ENCODE data around the gene PPFIA4.

The PPFIA4 gene

DNA sequence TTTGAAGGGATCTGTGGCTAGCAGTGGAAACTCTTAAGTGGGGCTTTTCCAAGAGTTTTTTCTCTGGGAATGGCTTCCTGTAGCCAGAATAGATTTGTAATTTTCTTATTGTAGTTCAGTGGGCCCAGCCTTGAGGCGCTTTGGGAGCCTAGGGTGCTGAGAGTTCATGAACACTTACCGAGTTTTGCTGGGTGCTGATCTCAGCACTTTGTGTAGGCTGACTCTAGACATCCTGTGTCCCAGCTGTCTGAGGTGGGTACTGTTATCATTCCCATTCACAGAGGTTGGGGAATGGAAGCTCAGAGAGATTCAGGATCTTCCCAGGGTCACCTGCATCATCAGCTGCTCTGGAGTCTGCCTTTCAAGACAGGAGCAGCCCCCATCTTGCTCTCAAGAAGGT is 7.0 kb downstream of the PPFIA4 start:
- Mint-ChIP-seq H3K36me3 (no peaks in the 10 kb centered on the region), H3K9me3 (ENCODE audit: low read depth) (no peaks in the 10 kb centered on the region), H3K4me1 (ENCODE audit: low read depth) (no peaks in the 10 kb centered on the region), H3K27ac (no peak overlapping the region), H3K27me3 (peaks cover 2% of the 10 kb centered on the region), H3K4me3 (no peak overlapping the region)

DNA sequence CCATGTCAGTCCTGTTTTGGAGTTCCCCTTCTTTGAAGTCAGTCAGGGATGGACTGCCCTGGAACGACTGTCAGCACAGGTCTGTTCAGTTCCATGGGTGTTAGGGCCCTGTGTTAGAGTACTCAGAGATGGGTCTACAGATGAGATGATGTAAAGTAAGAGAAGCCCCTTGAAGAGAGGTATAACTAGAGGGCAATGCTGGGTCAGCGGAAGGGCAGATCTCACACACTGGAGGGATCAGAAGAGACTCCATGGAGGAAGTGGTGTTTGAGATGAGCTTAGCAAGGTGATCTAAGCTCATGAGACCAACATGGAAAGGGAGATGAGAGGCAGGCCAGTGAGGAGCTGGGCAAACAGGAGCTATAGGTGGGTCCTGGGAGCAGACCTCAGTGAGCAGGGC is 7.6 kb downstream of the PPFIA4 start:
- no peaks in the 10 kb centered on the region for H3K36me3 Mint-ChIP-seq
- H3K27me3 Mint-ChIP-seq: no peaks in the 10 kb centered on the region
- no peaks in the 10 kb centered on the region for H3K4me1 Mint-ChIP-seq (ENCODE audit: low read depth)
- no peak overlapping the region for H3K27ac Mint-ChIP-seq
- H3K9me3 Mint-ChIP-seq (ENCODE audit: low read depth): no peaks in the 10 kb centered on the region
- H3K4me3 Mint-ChIP-seq: no peak overlapping the region

- H3K9me3 Mint-ChIP-seq (ENCODE audit: low read depth): no peaks in the 10 kb centered on the region
- peaks cover 4% of the 10 kb centered on the region for H3K27me3 Mint-ChIP-seq
- no peaks in the 10 kb centered on the region for H3K36me3 Mint-ChIP-seq
- no peaks in the 10 kb centered on the region for H3K4me1 Mint-ChIP-seq (ENCODE audit: low read depth)
- H3K4me3 Mint-ChIP-seq: no peak overlapping the region
- H3K27ac Mint-ChIP-seq: no peak overlapping the region
Observed at GRCh38 chr1:203034422-203035110, 8.3 kb downstream of the PPFIA4 start.

DNA sequence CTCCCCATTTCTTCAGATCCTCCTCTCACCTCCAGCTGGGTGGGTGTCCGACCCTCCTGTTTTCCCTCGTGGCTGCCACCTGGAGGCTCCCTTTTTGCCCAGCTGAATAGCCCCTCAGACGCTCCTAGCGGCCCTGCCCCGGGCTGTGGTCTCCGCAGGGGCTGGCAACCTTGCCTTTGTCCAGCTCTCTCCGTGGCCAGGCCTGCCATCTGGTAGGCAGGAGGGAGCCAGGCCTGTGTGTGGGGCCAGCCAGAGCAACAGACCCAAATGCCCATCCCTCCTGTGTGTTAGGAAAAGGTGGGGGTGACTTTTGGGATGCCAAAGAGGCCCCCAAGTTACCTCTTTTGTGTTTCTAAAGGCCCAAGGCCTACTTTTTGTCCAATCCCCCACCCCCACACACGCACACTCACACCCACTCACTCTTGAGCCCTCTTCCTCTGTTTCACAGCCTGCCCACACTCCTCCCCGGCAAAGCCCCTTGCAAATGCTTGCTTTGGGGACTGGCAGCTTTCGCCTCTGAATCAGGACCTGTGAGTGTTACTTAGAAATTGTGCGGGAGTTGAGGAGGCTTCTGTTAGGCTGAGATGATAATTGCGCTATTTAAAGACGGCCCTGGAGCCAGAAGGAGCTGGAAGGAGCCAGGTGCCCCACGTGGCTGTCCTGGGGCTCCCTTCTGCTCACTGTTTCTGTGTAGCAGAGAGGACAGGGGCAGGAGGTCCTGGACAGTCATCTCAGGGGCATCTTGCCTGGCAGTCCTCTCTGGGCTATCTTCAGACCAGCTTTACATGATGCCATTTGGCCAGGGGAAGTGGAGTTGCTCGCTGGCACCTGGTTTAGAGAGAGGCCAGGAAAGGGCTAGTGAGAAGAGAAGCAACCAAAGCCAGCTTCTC is 9.1 kb downstream of the PPFIA4 start:
- no peaks in the 10 kb centered on the region for H3K36me3 Mint-ChIP-seq
- H3K27me3 Mint-ChIP-seq: peaks cover 4% of the 10 kb centered on the region
- H3K4me3 Mint-ChIP-seq: no peak overlapping the region
- H3K27ac Mint-ChIP-seq: no peak overlapping the region
- H3K4me1 Mint-ChIP-seq (ENCODE audit: low read depth): no peaks in the 10 kb centered on the region
- no peaks in the 10 kb centered on the region for H3K9me3 Mint-ChIP-seq (ENCODE audit: low read depth)

DNA sequence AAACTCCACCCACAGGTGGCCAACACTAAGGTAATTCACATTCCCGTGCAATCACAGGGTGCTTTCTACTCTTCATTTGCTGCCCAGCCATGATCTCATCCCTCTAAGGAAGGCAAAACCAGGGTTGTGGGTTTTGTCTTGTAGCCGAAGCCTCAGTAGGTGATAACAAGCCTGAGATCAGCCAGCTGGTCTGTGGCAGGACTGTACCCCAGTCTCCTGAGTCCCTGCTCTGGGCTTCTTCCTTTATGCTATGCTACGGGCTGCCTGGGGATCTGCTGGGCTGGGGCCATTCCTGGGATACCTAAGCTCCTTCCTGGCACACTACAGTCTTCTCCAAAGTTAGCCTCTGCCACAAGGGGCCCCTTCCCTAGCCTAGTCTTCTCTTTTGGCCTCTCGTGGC is 9.8 kb downstream of the PPFIA4 start:
- Mint-ChIP-seq H3K9me3 (ENCODE audit: low read depth) (no peaks in the 10 kb centered on the region), H3K4me1 (ENCODE audit: low read depth) (no peaks in the 10 kb centered on the region), H3K27me3 (peaks cover 4% of the 10 kb centered on the region)

GRCh38 chr1:203036537-203036936 is 10.2 kb downstream of the PPFIA4 start:
- Mint-ChIP-seq H3K27me3 (peaks cover 4% of the 10 kb centered on the region), H3K9me3 (ENCODE audit: low read depth) (no peaks in the 10 kb centered on the region), H3K36me3 (no peaks in the 10 kb centered on the region), H3K27ac (no peak overlapping the region), H3K4me1 (ENCODE audit: low read depth) (no peaks in the 10 kb centered on the region), H3K4me3 (no peak overlapping the region)

More for the DNA sequence above, 9.8 kb downstream of the PPFIA4 start:
- Mint-ChIP-seq H3K4me3 (no peak overlapping the region), H3K27ac (no peak overlapping the region), H3K36me3 (no peaks in the 10 kb centered on the region)

- Mint-ChIP-seq H3K27ac (no peak overlapping the region), H3K36me3 (no peaks in the 10 kb centered on the region), H3K9me3 (ENCODE audit: low read depth) (no peaks in the 10 kb centered on the region)
Observed at GRCh38 chr1:203037509-203038190, 11.4 kb downstream of the PPFIA4 start.

GRCh38 chr1:203038217-203038741 is 12.0 kb downstream of the PPFIA4 start:
- Mint-ChIP-seq H3K4me3 (no peak overlapping the region), H3K4me1 (ENCODE audit: low read depth) (no peaks in the 10 kb centered on the region), H3K27ac (no peak overlapping the region), H3K27me3 (peaks cover 4% of the 10 kb centered on the region), H3K9me3 (ENCODE audit: low read depth) (no peaks in the 10 kb centered on the region), H3K36me3 (no peaks in the 10 kb centered on the region)

More at GRCh38 chr1:203037509-203038190, 11.4 kb downstream of the PPFIA4 start:
- Mint-ChIP-seq H3K4me1 (ENCODE audit: low read depth) (no peaks in the 10 kb centered on the region), H3K4me3 (no peak overlapping the region), H3K27me3 (peaks cover 4% of the 10 kb centered on the region)

- no peaks in the 10 kb centered on the region for H3K4me1 Mint-ChIP-seq (ENCODE audit: low read depth)
- H3K9me3 Mint-ChIP-seq (ENCODE audit: low read depth): no peaks in the 10 kb centered on the region
- no peaks in the 10 kb centered on the region for H3K36me3 Mint-ChIP-seq
- peaks cover 4% of the 10 kb centered on the region for H3K27me3 Mint-ChIP-seq
- no peak overlapping the region for H3K27ac Mint-ChIP-seq
- no peak overlapping the region for H3K4me3 Mint-ChIP-seq
Observed at GRCh38 chr1:203038891-203039608, 12.8 kb downstream of the PPFIA4 start.

DNA sequence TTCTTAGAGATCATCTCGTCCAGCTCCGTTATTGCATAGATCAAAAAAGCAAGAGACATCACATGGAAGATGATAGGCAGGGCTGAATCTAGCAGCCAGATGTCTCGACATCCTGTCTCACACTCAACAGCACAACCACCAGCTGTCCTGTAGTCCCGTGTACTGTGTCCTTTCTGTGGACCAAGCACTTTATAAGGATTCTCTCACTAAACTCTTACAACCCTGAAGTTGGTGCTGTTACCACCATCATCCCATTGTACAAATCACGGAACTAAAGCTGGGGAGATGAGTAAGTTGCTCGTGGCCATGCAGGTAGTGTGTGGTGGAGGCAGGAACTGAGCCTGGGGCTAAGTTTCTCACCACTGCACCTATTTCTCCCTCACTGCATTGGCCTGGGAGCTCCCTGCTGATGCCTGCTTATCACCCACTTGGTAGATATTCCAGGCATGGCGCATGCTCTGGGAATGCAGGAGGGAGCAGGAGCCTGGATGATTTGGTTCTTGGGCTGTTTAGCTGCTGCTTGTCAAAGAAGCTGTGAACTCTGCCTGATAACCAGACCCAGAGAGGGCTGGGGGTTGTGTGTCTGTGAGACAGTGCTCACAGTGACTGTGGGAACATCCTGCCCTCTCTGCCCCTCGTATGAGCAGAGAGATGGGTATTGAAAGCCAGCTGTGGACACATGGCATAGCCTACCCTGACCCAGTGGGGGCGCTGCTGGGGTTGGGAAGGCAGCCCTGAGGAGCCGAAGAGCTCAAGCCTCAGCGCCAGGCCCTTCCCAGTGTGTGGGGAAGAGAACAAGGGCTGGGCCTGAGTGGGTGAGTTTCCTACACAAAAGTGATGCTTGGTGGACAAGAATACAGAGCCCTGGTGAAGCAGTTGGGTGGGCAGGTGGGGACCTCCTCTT is 13.6 kb downstream of the PPFIA4 start:
- H3K9me3 Mint-ChIP-seq (ENCODE audit: low read depth): no peaks in the 10 kb centered on the region
- no peak overlapping the region for H3K4me3 Mint-ChIP-seq
- peaks cover 4% of the 10 kb centered on the region for H3K27me3 Mint-ChIP-seq
- H3K27ac Mint-ChIP-seq: no peak overlapping the region
- H3K4me1 Mint-ChIP-seq (ENCODE audit: low read depth): no peaks in the 10 kb centered on the region
- H3K36me3 Mint-ChIP-seq: no peaks in the 10 kb centered on the region

DNA sequence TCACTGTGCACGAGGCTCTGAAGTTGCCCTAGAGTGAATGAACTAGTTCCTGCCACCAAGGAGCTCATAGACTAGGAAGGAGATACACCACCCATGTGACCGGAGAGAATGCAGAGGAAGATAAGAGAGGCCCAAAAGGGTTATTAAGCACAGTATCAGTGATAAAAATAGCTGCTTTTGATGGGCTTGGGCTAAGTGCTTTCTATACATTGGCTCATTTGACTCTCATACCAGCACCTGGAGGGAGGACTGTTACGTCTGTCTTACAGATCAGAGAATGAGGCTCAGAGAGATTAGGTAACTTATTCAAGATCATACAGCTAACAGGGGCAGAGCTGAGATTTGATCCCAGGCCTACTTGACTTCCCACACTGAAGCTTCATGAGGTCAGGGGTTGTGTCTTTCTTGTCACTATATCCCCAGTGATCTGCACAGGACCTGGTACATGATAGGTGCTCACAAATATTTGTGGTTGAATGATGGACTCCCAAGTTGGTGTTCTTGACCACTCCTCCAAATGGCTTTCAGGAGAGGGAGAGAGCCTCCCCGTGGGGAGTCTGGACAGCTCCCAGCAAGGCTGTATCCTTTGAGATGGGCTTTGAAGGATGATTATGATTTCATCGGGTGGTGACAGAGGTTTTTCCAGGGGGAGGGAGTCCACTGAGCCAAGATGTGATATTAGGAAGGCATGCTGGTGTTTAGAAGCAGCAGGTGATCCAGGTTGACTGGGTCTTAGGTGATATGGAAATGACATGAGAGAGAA is 14.4 kb downstream of the PPFIA4 start:
- peaks cover 4% of the 10 kb centered on the region for H3K27me3 Mint-ChIP-seq
- H3K27ac Mint-ChIP-seq: no peak overlapping the region
- no peak overlapping the region for H3K4me3 Mint-ChIP-seq
- no peaks in the 10 kb centered on the region for H3K4me1 Mint-ChIP-seq (ENCODE audit: low read depth)
- H3K36me3 Mint-ChIP-seq: no peaks in the 10 kb centered on the region
- no peaks in the 10 kb centered on the region for H3K9me3 Mint-ChIP-seq (ENCODE audit: low read depth)

- no peak overlapping the region for H3K27ac Mint-ChIP-seq
- H3K4me1 Mint-ChIP-seq (ENCODE audit: low read depth): no peaks in the 10 kb centered on the region
- peaks cover 4% of the 10 kb centered on the region for H3K27me3 Mint-ChIP-seq
- no peak overlapping the region for H3K4me3 Mint-ChIP-seq
- no peaks in the 10 kb centered on the region for H3K9me3 Mint-ChIP-seq (ENCODE audit: low read depth)
- no peaks in the 10 kb centered on the region for H3K36me3 Mint-ChIP-seq
Observed at GRCh38 chr1:203041351-203041932, 15.2 kb downstream of the PPFIA4 start.
